H1 (cell line): ENCODE data around the gene IFTAP.
A peak's percentile ranks its signal among the peaks of the same experiment; 100 is the strongest.

ENCODE experiments used
- CEBPB ChIP-seq: IDR thresholded peaks from 2 replicates; pipeline ENCODE4 v1.6.1; 2012; ENCODE audit warnings: low read depth, low read length
- CTCF ChIP-seq, 3 experiments: IDR thresholded peaks; 1 replicate in 2 of 3; 2 replicates in 1 of 3; pipeline versions ENCODE4 v1.5.1 to v1.6.1; 2011; ENCODE audit warnings: low read length in 3 of 3, mild to moderate bottlenecking in 3 of 3, inconsistent platforms in 2 of 3, low read depth in 1 of 3, moderate library complexity in 1 of 3; ENCODE audit not compliant: insufficient read depth in 1 of 3; ENCODE audit errors: control extremely low read depth in 1 of 3
- EZH2 ChIP-seq: fragments of 200-600 bp; sonication (generic); IDR thresholded peaks from 2 replicates; pipeline ENCODE4 v1.7.1; 2012; ENCODE audit warnings: low read depth, mild to moderate bottlenecking, moderate library complexity, low read length, inconsistent platforms; ENCODE audit not compliant: severe bottlenecking
- POLR2A ChIP-seq, 2 experiments: IDR thresholded peaks; 1 replicate in 1 of 2; 2 replicates in 1 of 2; pipeline ENCODE4 v1.6.1; 2011; ENCODE audit warnings: low read depth in 2 of 2, low read length in 2 of 2, mild to moderate bottlenecking in 2 of 2; ENCODE audit errors: control extremely low read depth in 1 of 2
- POLR2AphosphoS5 ChIP-seq: IDR thresholded peaks from 2 replicates; pipeline ENCODE4 v1.6.1; 2011; ENCODE audit warnings: low read depth, low read length
- TF ChIP-seq, protein P1 (sequence below): IDR thresholded peaks from 2 replicates; pipeline ENCODE4 v1.6.1; 2012; ENCODE audit warnings: inconsistent platforms
- TF ChIP-seq, protein P2 (sequence below): IDR thresholded peaks from 2 replicates; pipeline ENCODE4 v1.6.1; 2011; ENCODE audit warnings: low read length, improper control_type of control experiment

DNA sequence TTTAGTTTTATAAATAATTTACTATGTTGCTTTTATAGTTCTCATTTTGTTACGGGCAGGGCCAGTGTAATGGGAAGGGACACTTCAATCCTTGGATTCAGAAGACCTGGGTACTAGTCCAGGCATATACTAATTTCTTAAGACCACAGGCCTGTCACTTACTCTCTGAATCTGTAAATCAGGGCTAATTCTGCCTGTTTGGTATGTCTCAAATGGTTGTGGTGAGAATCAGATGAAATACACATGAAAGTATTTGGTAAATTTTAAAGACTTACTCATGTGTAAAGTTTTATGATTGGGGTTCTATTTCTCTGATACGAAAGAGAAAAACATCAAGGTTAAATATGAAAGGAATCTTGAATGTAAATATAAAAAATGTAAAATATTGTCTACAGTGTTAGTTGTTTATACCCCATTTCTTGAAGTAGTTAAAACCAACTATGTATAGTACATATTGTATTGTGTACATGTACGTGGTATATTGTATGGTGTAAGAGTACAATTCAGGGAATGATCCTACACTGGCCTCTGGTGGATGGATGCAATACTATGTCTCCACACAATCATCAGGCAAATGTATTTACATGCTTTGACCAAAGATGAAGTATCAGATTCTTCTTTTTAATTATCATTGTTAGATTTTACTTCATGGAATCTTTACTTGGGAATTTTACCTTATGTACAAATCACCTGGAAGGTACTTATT lies 28.3 kb downstream of the IFTAP start:
- peak in 2 of 3 experiments; percentile 16 to 24; a peak in 2 of 4 replicates for TF ChIP-seq CTCF (IDR thresholded peaks at IDR 0.05; ENCODE audit: control extremely low read depth in 1 of 3, insufficient read depth in 1 of 3, low read depth in 1 of 3, low read length in 3 of 3)
- no peak for TF ChIP-seq POLR2AphosphoS5
- no peak for TF ChIP-seq EZH2
- TF ChIP-seq, protein P1, sequence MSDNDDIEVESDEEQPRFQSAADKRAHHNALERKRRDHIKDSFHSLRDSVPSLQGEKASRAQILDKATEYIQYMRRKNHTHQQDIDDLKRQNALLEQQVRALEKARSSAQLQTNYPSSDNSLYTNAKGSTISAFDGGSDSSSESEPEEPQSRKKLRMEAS: no peak
- no peak for TF ChIP-seq CEBPB
- TF ChIP-seq, protein P2, sequence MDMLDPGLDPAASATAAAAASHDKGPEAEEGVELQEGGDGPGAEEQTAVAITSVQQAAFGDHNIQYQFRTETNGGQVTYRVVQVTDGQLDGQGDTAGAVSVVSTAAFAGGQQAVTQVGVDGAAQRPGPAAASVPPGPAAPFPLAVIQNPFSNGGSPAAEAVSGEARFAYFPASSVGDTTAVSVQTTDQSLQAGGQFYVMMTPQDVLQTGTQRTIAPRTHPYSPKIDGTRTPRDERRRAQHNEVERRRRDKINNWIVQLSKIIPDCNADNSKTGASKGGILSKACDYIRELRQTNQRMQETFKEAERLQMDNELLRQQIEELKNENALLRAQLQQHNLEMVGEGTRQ: no peak
- no peak for TF ChIP-seq POLR2A (IDR thresholded peaks at IDR 0.05; ENCODE audit: control extremely low read depth in 1 of 2, low read depth in 2 of 2, low read length in 2 of 2)
